AG20443 (cell line): Measurements from ENCODE around the gene CRACDL.

Experiments used
- DNase-seq: peaks from one replicate; pipeline ENCODE4 v3.0.0; 2012; ENCODE audit warnings: low spot score, mixed read lengths

CRACDL gene

GRCh38 chr2:98823196-98824170 lies 112.5 kb downstream of the CRACDL start:
- DNase-seq, result no peak

GRCh38 chr2:98822301-98823164 lies 113.5 kb downstream of the CRACDL start:
- DNase-seq, result peak; percentile 51

GRCh38 chr2:98821629-98822135 lies 114.3 kb downstream of the CRACDL start:
- DNase-seq, result no peak

- DNase-seq, result no peak
Measured at GRCh38 chr2:98819231-98819766, 116.7 kb downstream of the CRACDL start.

GRCh38 chr2:98818164-98818563 lies 117.9 kb downstream of the CRACDL start:
- DNase-seq, result no peak

GRCh38 chr2:98816281-98816680 lies 119.7 kb downstream of the CRACDL start:
- no peak for DNase-seq

GRCh38 chr2:98815795-98816194 lies 120.2 kb downstream of the CRACDL start:
- no peak for DNase-seq

GRCh38 chr2:98811766-98812165 lies 124.3 kb downstream of the CRACDL start:
- DNase-seq, result no peak

GRCh38 chr2:98810588-98810928 lies 125.5 kb downstream of the CRACDL start:
- DNase-seq, result no peak

GRCh38 chr2:98809878-98810587 lies 126.0 kb downstream of the CRACDL start:
- DNase-seq, result no peak

GRCh38 chr2:98809116-98809515 lies 126.9 kb downstream of the CRACDL start:
- no peak for DNase-seq

- no peak for DNase-seq
Measured at GRCh38 chr2:98808546-98808945, 127.5 kb downstream of the CRACDL start.

- no peak for DNase-seq
Measured at GRCh38 chr2:98807929-98808328, 128.1 kb downstream of the CRACDL start.

GRCh38 chr2:98807221-98807620 lies 128.8 kb downstream of the CRACDL start:
- no peak for DNase-seq

- no peak for DNase-seq
Measured at GRCh38 chr2:98806236-98806697, 129.8 kb downstream of the CRACDL start.

- DNase-seq, result peak; percentile 33
Measured at GRCh38 chr2:98805412-98806171, 130.4 kb downstream of the CRACDL start.

- no peak for DNase-seq
Measured at GRCh38 chr2:98804736-98805135, 131.3 kb downstream of the CRACDL start.

GRCh38 chr2:98804265-98804650 lies 131.8 kb downstream of the CRACDL start:
- no peak for DNase-seq

- no peak for DNase-seq
Measured at GRCh38 chr2:98803405-98804264, 132.4 kb downstream of the CRACDL start.

- no peak for DNase-seq
Measured at GRCh38 chr2:98802344-98802743, 133.7 kb downstream of the CRACDL start.
